Adrenal gland (tissue), 5 donors: Measurements from ENCODE around the gene FSD2.

Source experiments
- CTCF ChIP-seq, 6 experiments: fragments of 450-650 bp in 4 of 6; fragments of 200-600 bp in 2 of 6; sonication (generic) in 1 of 6; IDR thresholded peaks; 1 replicate in 5 of 6; 2 replicates in 1 of 6; pipeline versions ENCODE4 v1.5.1 to v1.8.0; 2016 to 2021; ENCODE audit warnings: antibody characterized with exemption in 6 of 6, mild to moderate bottlenecking in 2 of 6, moderate library complexity in 1 of 6
- POLR2A ChIP-seq, 2 donors: fragments of 450-650 bp; IDR thresholded peaks; one replicate each; pipeline ENCODE4 v1.6.1; 2017; ENCODE audit warnings: antibody characterized with exemption in 2 of 2, mild to moderate bottlenecking in 2 of 2, moderate library complexity in 1 of 2
- donor health status: DM: no; HTN: no; CAD: no.

GRCh38 chr15:82843566-82843965 lies 37.7 kb upstream of the FSD2 start:
- no peak for TF ChIP-seq CTCF (IDR thresholded peaks at IDR 0.05)
- TF ChIP-seq POLR2A (IDR thresholded peaks at IDR 0.05), result no peak
